Measurements from ENCODE around the gene MTM1.

Gene MTM1

DNA sequence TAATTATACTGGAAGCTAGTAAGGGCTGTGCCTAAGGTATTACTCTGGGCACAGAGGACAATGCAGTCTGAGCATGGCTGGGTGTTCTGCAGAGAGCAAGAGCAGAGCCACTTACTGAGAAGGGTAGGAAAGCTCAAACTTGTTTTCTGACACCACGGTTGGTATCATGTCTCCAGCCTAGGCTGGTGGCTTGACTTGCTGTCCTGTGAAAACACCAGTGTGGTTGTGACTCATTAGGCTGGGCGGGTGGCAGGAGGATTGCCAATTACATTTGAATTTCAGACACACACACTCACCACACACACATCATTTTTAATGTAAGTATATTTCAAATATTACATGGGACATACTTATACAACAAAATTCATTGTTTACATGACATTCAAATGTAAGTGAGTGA, 19.7 kb upstream of the MTM1 start:
- DNase-seq (ENCODE audit: insufficient read length, low spot score), result no peak
- TF ChIP-seq, protein P1, sequence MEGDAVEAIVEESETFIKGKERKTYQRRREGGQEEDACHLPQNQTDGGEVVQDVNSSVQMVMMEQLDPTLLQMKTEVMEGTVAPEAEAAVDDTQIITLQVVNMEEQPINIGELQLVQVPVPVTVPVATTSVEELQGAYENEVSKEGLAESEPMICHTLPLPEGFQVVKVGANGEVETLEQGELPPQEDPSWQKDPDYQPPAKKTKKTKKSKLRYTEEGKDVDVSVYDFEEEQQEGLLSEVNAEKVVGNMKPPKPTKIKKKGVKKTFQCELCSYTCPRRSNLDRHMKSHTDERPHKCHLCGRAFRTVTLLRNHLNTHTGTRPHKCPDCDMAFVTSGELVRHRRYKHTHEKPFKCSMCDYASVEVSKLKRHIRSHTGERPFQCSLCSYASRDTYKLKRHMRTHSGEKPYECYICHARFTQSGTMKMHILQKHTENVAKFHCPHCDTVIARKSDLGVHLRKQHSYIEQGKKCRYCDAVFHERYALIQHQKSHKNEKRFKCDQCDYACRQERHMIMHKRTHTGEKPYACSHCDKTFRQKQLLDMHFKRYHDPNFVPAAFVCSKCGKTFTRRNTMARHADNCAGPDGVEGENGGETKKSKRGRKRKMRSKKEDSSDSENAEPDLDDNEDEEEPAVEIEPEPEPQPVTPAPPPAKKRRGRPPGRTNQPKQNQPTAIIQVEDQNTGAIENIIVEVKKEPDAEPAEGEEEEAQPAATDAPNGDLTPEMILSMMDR (IDR thresholded peaks at IDR 0.05; ENCODE audit: insufficient read depth, missing control alignments), result no peak
- no peak for FAIRE-seq

DNA sequence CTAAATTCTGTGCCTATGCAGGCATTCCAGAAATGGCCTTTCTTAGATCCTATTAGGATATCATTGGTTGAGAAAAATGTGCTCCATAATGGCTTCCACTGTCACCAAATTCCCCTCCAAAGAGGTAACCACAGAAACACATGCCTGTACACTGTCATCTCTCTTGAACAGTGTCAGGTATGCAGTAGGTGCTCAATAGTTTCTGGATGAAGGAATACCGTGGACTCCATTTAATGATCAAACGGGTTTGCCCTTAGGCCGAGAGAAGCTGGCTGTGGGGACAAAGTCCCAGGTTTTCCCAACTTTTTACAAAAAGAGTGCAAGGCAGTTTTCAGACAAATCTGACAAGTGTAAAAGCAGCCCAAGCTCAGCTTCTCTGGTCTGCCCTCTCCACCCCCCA, 16.5 kb upstream of the MTM1 start:
- FAIRE-seq, result no peak
- DNase-seq (ENCODE audit: insufficient read length, low spot score), result no peak
- TF ChIP-seq, protein P1 (IDR thresholded peaks at IDR 0.05; ENCODE audit: insufficient read depth, missing control alignments), result no peak

DNA sequence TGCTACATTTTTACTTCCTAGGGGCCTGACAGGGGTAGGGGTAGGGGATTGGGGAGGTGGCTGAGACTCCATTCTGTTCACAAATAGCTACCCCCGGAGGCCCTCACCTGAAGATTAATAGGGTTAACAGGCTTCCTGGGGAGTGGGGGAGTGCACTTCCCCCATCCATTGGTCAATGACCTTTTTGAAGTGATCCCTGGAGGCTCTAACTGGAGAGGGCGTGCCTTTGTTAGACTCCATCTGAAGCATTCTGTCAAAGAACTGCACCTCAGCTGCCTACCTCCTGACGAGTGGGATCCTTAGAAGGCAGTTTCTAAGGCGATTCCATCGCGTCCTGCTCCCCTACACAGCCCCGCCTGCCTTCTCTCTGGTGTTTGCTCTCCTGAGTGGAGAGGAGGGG, 10.0 kb upstream of the MTM1 start:
- FAIRE-seq, result no peak
- DNase-seq (ENCODE audit: insufficient read length, low spot score), result no peak
- TF ChIP-seq, protein P1 (IDR thresholded peaks at IDR 0.05; ENCODE audit: insufficient read depth, missing control alignments), result no peak

- DNase-seq (ENCODE audit: insufficient read length, low spot score) (no peak), FAIRE-seq (no peak)
- TF ChIP-seq, protein P1 (IDR thresholded peaks at IDR 0.05; ENCODE audit: insufficient read depth, missing control alignments), result no peak
These were observed 3.6 kb upstream of the MTM1 start for GRCh38 chrX:150564838-150565237.

GRCh38 chrX:150565551-150565950, 2.9 kb upstream of the MTM1 start:
- DNase-seq (ENCODE audit: insufficient read length, low spot score) (no peak), FAIRE-seq (no peak)
- TF ChIP-seq, protein P1 (IDR thresholded peaks at IDR 0.05; ENCODE audit: insufficient read depth, missing control alignments), result no peak

DNA sequence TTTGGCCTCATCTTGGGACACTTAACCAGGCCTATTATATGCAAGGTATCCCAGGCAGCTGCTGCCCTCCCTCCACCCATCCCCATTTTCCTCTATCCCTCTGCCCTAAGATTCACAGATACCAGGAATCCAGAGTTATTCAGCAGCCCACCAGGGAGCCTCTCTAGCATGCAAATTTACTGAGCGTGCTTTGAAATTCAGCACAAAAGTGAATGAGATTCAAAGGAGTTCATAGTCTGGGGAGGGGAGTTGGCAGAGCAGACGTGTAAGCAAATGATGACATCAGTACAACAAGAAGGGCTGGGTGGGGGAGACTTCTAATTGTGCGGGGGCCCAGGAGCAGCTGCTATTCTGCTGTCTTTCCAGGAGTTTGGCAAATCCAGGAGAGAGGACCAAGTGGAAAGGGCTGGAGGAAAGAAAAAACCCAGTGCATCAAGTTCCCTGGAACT, 1.7 kb upstream of the MTM1 start:
- TF ChIP-seq, protein P1 (IDR thresholded peaks at IDR 0.05; ENCODE audit: insufficient read depth, missing control alignments), result no peak
- FAIRE-seq (no peak), DNase-seq (ENCODE audit: insufficient read length, low spot score) (no peak)

GRCh38 chrX:150567645-150568319, 639 bp upstream of the MTM1 start:
- no peak for DNase-seq (ENCODE audit: insufficient read length, low spot score)
- TF ChIP-seq, protein P1 (IDR thresholded peaks at IDR 0.05; ENCODE audit: insufficient read depth, missing control alignments), result no peak
- no peak for FAIRE-seq

Data from D721Med (cell line).